Chondrocyte (in vitro differentiated cells): ENCODE results near the gene CUL4A. TPM values are rescaled to one million over a fixed set of nuclear protein-coding genes. Genes with fewer than 3 reads are reported as not detected.

ENCODE experiments used
- DNase-seq: peaks from one replicate; pipeline ENCODE4 v3.0.0; 2021; ENCODE audit warnings: mixed read lengths, low spot score
- H3K27ac Mint-ChIP-seq: one replicate; pipeline ENCODE4 v1.8.0; 2021; ENCODE audit warnings: mild to moderate bottlenecking, moderate library complexity, mixed read lengths; ENCODE audit not compliant: unreplicated experiment
- H3K27me3 Mint-ChIP-seq: 2 replicates; pipeline ENCODE4 v1.8.0; 2021; ENCODE audit warnings: low read depth, mixed read lengths
- H3K36me3 Mint-ChIP-seq: 2 replicates; pipeline ENCODE4 v1.8.0; 2021; ENCODE audit warnings: low read depth, mixed read lengths
- H3K4me1 Mint-ChIP-seq: 2 replicates; pipeline ENCODE4 v1.8.0; 2021; ENCODE audit warnings: low read depth, mild to moderate bottlenecking, mixed read lengths
- H3K4me3 Mint-ChIP-seq: one replicate; pipeline ENCODE4 v1.8.0; 2021; ENCODE audit warnings: mild to moderate bottlenecking, moderate library complexity, mixed read lengths; ENCODE audit not compliant: unreplicated experiment
- H3K9me3 Mint-ChIP-seq: 2 replicates; pipeline ENCODE4 v1.8.0; 2021; ENCODE audit warnings: low read depth, mixed read lengths
- CTCF ChIP-seq: fragments of 200-600 bp; sonication (generic); IDR thresholded peaks from 2 replicates; pipeline ENCODE4 v1.5.0; 2021; ENCODE audit warnings: antibody characterized with exemption, mild to moderate bottlenecking, moderate library complexity
- total RNA-seq: library from RNA; stranded (reverse); gene quantifications from 3 replicates; pipeline ENCODE4 v1.2.1, GENCODE V29; 2021

Gene CUL4A
- total RNA-seq, 1 donor from 2014 or later: 64.6 TPM

- no peak for TF ChIP-seq CTCF
- Mint-ChIP-seq H3K27me3 (peaks cover 8% of the 10 kb centered on the region), H3K9me3 (peaks cover 7% of the 10 kb centered on the region), H3K4me1 (peaks cover 14% of the 10 kb centered on the region), H3K36me3 (peaks cover 21% of the 10 kb centered on the region), H3K4me3 (no peak overlapping the region), H3K27ac (no peak overlapping the region)
- no peak for DNase-seq
Observed at GRCh38 chr13:113167575-113167974, 41.8 kb upstream of the CUL4A start.

- Mint-ChIP-seq H3K27me3 (peaks cover 5% of the 10 kb centered on the region), H3K4me3 (no peak overlapping the region), H3K4me1 (peaks cover 14% of the 10 kb centered on the region), H3K9me3 (peaks cover 7% of the 10 kb centered on the region), H3K27ac (no peak overlapping the region), H3K36me3 (peaks cover 21% of the 10 kb centered on the region)
- no peak for TF ChIP-seq CTCF
- no peak for DNase-seq
Observed at GRCh38 chr13:113168211-113168610, 41.2 kb upstream of the CUL4A start.

GRCh38 chr13:113169277-113170272 lies 39.8 kb upstream of the CUL4A start:
- H3K27me3 Mint-ChIP-seq: no peaks in the 10 kb centered on the region
- no peak overlapping the region for H3K27ac Mint-ChIP-seq
- H3K36me3 Mint-ChIP-seq: peaks cover 21% of the 10 kb centered on the region
- no peak for TF ChIP-seq CTCF
- H3K4me3 Mint-ChIP-seq: no peak overlapping the region
- H3K9me3 Mint-ChIP-seq: peaks cover 7% of the 10 kb centered on the region
- peaks cover 14% of the 10 kb centered on the region for H3K4me1 Mint-ChIP-seq
- no peak for DNase-seq

GRCh38 chr13:113170511-113170910 lies 38.9 kb upstream of the CUL4A start:
- H3K9me3 Mint-ChIP-seq: peaks cover 7% of the 10 kb centered on the region
- H3K27ac Mint-ChIP-seq: no peak overlapping the region
- H3K36me3 Mint-ChIP-seq: peaks cover 28% of the 10 kb centered on the region
- DNase-seq: no peak
- TF ChIP-seq CTCF: no peak
- H3K4me3 Mint-ChIP-seq: no peak overlapping the region
- peaks cover 8% of the 10 kb centered on the region for H3K4me1 Mint-ChIP-seq
- no peaks in the 10 kb centered on the region for H3K27me3 Mint-ChIP-seq

- no peak overlapping the region for H3K27ac Mint-ChIP-seq
- peaks cover 3% of the 10 kb centered on the region for H3K4me1 Mint-ChIP-seq
- no peak for DNase-seq
- H3K36me3 Mint-ChIP-seq: peaks cover 33% of the 10 kb centered on the region
- H3K4me3 Mint-ChIP-seq: no peak overlapping the region
- TF ChIP-seq CTCF: no peak
- H3K9me3 Mint-ChIP-seq: peaks cover 7% of the 10 kb centered on the region
- H3K27me3 Mint-ChIP-seq: no peaks in the 10 kb centered on the region
Observed at GRCh38 chr13:113171250-113172125, 37.9 kb upstream of the CUL4A start.
